Keratinocyte (primary cell): ENCODE measurements around the gene DEPDC7. TPM values are rescaled to one million over a fixed set of nuclear protein-coding genes. Genes with fewer than 3 reads are reported as not detected.

Source experiments
- DNase-seq: peaks from one replicate; pipeline ENCODE4 v3.0.0-alpha.2; 2011; ENCODE audit warnings: low read depth, missing footprints, low spot score
- FAIRE-seq: peaks from 2 replicates; lab custom pipeline; 2011; peaks lifted over from hg19 to GRCh38; lab: Jason Lieb, UNC
- H2AFZ ChIP-seq: 2 replicates; pipeline ENCODE4 v1.6.0; 2012; ENCODE audit warnings: low read length, control low read depth, inconsistent platforms; ENCODE audit not compliant: control insufficient read depth
- H3K27ac ChIP-seq: 2 replicates; pipeline ENCODE4 v1.5.1; 2011; ENCODE audit warnings: low read length; ENCODE audit not compliant: control insufficient read depth, insufficient read depth
- H3K27me3 ChIP-seq: 3 replicates; pipeline ENCODE4 v1.6.0; 2011; ENCODE audit warnings: low read length; ENCODE audit not compliant: control insufficient read depth, insufficient read depth; ENCODE audit errors: extremely low read depth
- H3K36me3 ChIP-seq, 2 experiments: 2 replicates in 1 of 2; 3 replicates in 1 of 2; pipeline ENCODE4 v1.5.1; 2011; ENCODE audit warnings: low read length in 2 of 2, mild to moderate bottlenecking in 1 of 2; ENCODE audit not compliant: control insufficient read depth in 2 of 2, insufficient read depth in 2 of 2; ENCODE audit errors: extremely low read depth in 1 of 2
- H3K4me1 ChIP-seq: 3 replicates; pipeline ENCODE4 v1.5.1; 2011; ENCODE audit warnings: low read length; ENCODE audit not compliant: control insufficient read depth, insufficient read depth; ENCODE audit errors: extremely low read depth
- H3K4me2 ChIP-seq: 3 replicates; pipeline ENCODE4 v1.6.0; 2011; ENCODE audit warnings: low read depth, low read length; ENCODE audit not compliant: control insufficient read depth, insufficient read depth; ENCODE audit errors: extremely low read depth
- H3K4me3 ChIP-seq, 3 experiments: fragments of 200-600 bp in 1 of 3; sonication (generic) in 1 of 3; 2 replicates in 2 of 3; 3 replicates in 1 of 3; pipeline ENCODE4 v1.5.1; 2011 to 2016; ENCODE audit warnings: low read length in 3 of 3, mild to moderate bottlenecking in 3 of 3, control low read depth in 2 of 3, inconsistent platforms in 1 of 3, low read depth in 1 of 3, mixed read lengths in 1 of 3, mixed run types in 1 of 3, moderate library complexity in 1 of 3; ENCODE audit not compliant: control insufficient read depth in 2 of 3, insufficient read depth in 2 of 3; ENCODE audit errors: extremely low read depth in 1 of 3
- H3K79me2 ChIP-seq: 2 replicates; pipeline ENCODE4 v1.6.0; 2012; ENCODE audit warnings: low read length; ENCODE audit not compliant: control insufficient read depth, insufficient read depth
- H3K9ac ChIP-seq: 3 replicates; pipeline ENCODE4 v1.6.0; 2011; ENCODE audit warnings: low read length; ENCODE audit not compliant: control insufficient read depth, insufficient read depth; ENCODE audit errors: extremely low read depth
- H3K9me1 ChIP-seq: 3 replicates; pipeline ENCODE4 v1.6.0; 2011; ENCODE audit warnings: low read length; ENCODE audit not compliant: control insufficient read depth, insufficient read depth; ENCODE audit errors: extremely low read depth
- H3K9me3 ChIP-seq: 2 replicates; pipeline ENCODE4 v1.5.1; 2012; ENCODE audit warnings: low read depth, low read length; ENCODE audit not compliant: control insufficient read depth
- H4K20me1 ChIP-seq: 3 replicates; pipeline ENCODE4 v1.6.0; 2011; ENCODE audit warnings: low read length; ENCODE audit not compliant: control insufficient read depth, insufficient read depth; ENCODE audit errors: extremely low read depth
- EZH2 ChIP-seq: IDR thresholded peaks from one replicate; pipeline ENCODE4 v1.6.1; 2012; ENCODE audit warnings: inconsistent platforms, mild to moderate bottlenecking, low read length, moderate library complexity
- dilution Hi-C: fragments of 300-500 bp; cut with MboI; formaldehyde crosslinking; loops from one replicate; pipeline ENCODE4 v1.7.0; 2020; ENCODE audit warnings: low sequenced_read_pairs; ENCODE audit not compliant: extremely low pct_ligation_motif_present
- polyA plus RNA-seq, 5 experiments: library from polyadenylated mRNA; depleted of rRNA in 3 of 5; stranded (reverse) in 3 of 5; stranded (forward) in 1 of 5; unstranded in 1 of 5; fragments of >200 nt; gene quantifications; 1 replicate in 1 of 5; 2 replicates in 3 of 5; 3 replicates in 1 of 5; pipeline versions ENCODE4 v1.2.1 to v1.2.3, GENCODE V29; 2011 to 2012; ENCODE audit warnings: missing spikeins in 2 of 5, low read depth in 1 of 5, low replicate concordance in 1 of 5
- TF ChIP-seq, protein P1 (sequence below), 3 experiments: IDR thresholded peaks in 1 of 3; conservative IDR thresholded peaks in 1 of 3; optimal IDR thresholded peaks in 1 of 3; 2 replicates in 2 of 3; 3 replicates in 1 of 3; pipeline versions ENCODE3 to v1.5.1; 2011; ENCODE audit warnings: low read length in 3 of 3, mild to moderate bottlenecking in 3 of 3, moderate library complexity in 2 of 3, control low read depth in 1 of 3, inconsistent platforms in 1 of 3; ENCODE audit not compliant: insufficient read depth in 2 of 3; ENCODE audit errors: extremely low read depth in 1 of 3

The DEPDC7 gene
- polyA plus RNA-seq, 1 donor (not counting 4 experiments of a cell fraction or from before 2014, with no cell fraction given), result 29.8 TPM

- Histone ChIP-seq H3K9me3 (no peaks in the 10 kb centered on the region), H3K79me2 (no peaks in the 10 kb centered on the region), H3K4me3 (no peak overlapping the region), H3K9me1 (no peaks in the 10 kb centered on the region), H3K27ac (no peak overlapping the region), H2AFZ (no peak overlapping the region), H3K4me2 (no peak overlapping the region), H3K27me3 (no peaks in the 10 kb centered on the region), H3K4me1 (peaks cover 46% of the 10 kb centered on the region), H3K9ac (no peak overlapping the region), H3K36me3 (peaks cover 19 to 28% of the 10 kb centered on the region in 2 experiments), H4K20me1 (no peaks in the 10 kb centered on the region)
- no peak for TF ChIP-seq EZH2
- TF ChIP-seq, protein P1, sequence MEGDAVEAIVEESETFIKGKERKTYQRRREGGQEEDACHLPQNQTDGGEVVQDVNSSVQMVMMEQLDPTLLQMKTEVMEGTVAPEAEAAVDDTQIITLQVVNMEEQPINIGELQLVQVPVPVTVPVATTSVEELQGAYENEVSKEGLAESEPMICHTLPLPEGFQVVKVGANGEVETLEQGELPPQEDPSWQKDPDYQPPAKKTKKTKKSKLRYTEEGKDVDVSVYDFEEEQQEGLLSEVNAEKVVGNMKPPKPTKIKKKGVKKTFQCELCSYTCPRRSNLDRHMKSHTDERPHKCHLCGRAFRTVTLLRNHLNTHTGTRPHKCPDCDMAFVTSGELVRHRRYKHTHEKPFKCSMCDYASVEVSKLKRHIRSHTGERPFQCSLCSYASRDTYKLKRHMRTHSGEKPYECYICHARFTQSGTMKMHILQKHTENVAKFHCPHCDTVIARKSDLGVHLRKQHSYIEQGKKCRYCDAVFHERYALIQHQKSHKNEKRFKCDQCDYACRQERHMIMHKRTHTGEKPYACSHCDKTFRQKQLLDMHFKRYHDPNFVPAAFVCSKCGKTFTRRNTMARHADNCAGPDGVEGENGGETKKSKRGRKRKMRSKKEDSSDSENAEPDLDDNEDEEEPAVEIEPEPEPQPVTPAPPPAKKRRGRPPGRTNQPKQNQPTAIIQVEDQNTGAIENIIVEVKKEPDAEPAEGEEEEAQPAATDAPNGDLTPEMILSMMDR (optimal IDR thresholded peaks at IDR 0.05 in 1 of 3, IDR thresholded peaks at IDR 0.05 in 1 of 3, conservative IDR thresholded peaks at IDR 0.05 in 1 of 3; ENCODE audit: extremely low read depth in 1 of 3, insufficient read depth in 2 of 3, low read length in 3 of 3), result peak; percentile 96 to 98 (median 98)
- dilution Hi-C loops, result no loop called here
- no peak for DNase-seq
- FAIRE-seq, result peak; percentile 78
Observed at GRCh38 chr11:33065445-33066178, 49.9 kb downstream of the DEPDC7 start.

DNA sequence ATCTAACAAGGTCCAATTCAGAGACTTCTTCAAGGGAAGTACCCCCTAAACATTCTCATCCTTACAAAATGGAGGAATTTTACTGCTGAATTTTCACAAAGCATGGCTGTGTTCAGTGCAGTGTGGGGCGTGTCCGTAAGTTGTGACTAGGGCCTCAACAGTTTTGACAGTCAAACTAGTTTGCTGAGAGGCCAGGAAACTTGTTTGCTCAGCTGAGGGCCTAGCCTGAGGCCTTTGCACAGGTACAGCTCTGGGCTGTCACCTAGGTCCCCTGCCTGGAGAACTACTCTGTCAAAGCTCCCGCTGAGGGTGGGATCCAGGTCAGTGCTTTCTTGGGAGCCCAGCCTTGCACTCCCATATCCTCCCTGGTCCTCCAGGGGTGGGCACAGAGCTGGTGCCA lies 51.6 kb downstream of the DEPDC7 start:
- H3K9me1 ChIP-seq, result no peaks in the 10 kb centered on the region
- no peaks in the 10 kb centered on the region for H3K9me3 ChIP-seq
- peaks cover 30% of the 10 kb centered on the region for H3K4me1 ChIP-seq
- no peak overlapping the region for H2AFZ ChIP-seq
- dilution Hi-C loops, result no loop called here
- H3K27me3 ChIP-seq, result no peaks in the 10 kb centered on the region
- no peak overlapping the region for H3K4me2 ChIP-seq
- H3K4me3 ChIP-seq, result no peak overlapping the region
- TF ChIP-seq, protein P1 (optimal IDR thresholded peaks at IDR 0.05 in 1 of 3, IDR thresholded peaks at IDR 0.05 in 1 of 3, conservative IDR thresholded peaks at IDR 0.05 in 1 of 3; ENCODE audit: extremely low read depth in 1 of 3, insufficient read depth in 2 of 3, low read length in 3 of 3), result no peak
- TF ChIP-seq EZH2, result no peak
- no peaks in the 10 kb centered on the region for H4K20me1 ChIP-seq
- H3K36me3 ChIP-seq, result peaks cover 22 to 27% of the 10 kb centered on the region in 2 experiments
- H3K9ac ChIP-seq, result no peak overlapping the region
- FAIRE-seq (no peak), DNase-seq (no peak)
- no peaks in the 10 kb centered on the region for H3K79me2 ChIP-seq
- H3K27ac ChIP-seq, result no peak overlapping the region
